OCI-LY1 (cell line): ENCODE data around the gene RASGEF1B.

Source experiments
- H2AFZ ChIP-seq: fragments of 200-600 bp; sonication (generic), shearing (Covaris generic); 2 replicates; pipeline ENCODE4 v1.6.0; 2014; ENCODE audit warnings: antibody characterized with exemption, mild to moderate bottlenecking, low read length
- H3F3A ChIP-seq: fragments of 200-600 bp; sonication (generic), shearing (Covaris generic); 2 replicates; pipeline ENCODE4 v1.6.0; 2014; ENCODE audit warnings: mild to moderate bottlenecking, antibody characterized with exemption, low read length, moderate library complexity; ENCODE audit not compliant: insufficient read depth
- H3K27ac ChIP-seq: fragments of 200-600 bp; sonication (generic); 2 replicates; pipeline ENCODE4 v1.5.1; 2014; ENCODE audit warnings: low read length, mixed run types, mild to moderate bottlenecking, low read depth; ENCODE audit not compliant: poor library complexity, severe bottlenecking
- H3K27me3 ChIP-seq: fragments of 200-600 bp; sonication (generic); 2 replicates; pipeline ENCODE4 v1.6.0; 2014; ENCODE audit warnings: antibody characterized with exemption, mild to moderate bottlenecking, low read length, moderate library complexity; ENCODE audit not compliant: insufficient read depth
- H3K36me3 ChIP-seq: fragments of 200-600 bp; sonication (generic); 2 replicates; pipeline ENCODE4 v1.6.1; 2014; ENCODE audit warnings: mild to moderate bottlenecking, antibody characterized with exemption, low read length, moderate library complexity, mixed read lengths; ENCODE audit not compliant: insufficient read depth
- H3K4me1 ChIP-seq: fragments of 200-600 bp; sonication (generic); 2 replicates; pipeline ENCODE4 v1.5.1; 2014; ENCODE audit warnings: mild to moderate bottlenecking, low read length, moderate library complexity; ENCODE audit not compliant: insufficient read depth, severe bottlenecking
- H3K4me2 ChIP-seq: fragments of 200-600 bp; sonication (generic), shearing (Covaris generic); 2 replicates; pipeline ENCODE4 v1.6.1; 2014; ENCODE audit warnings: low read length
- H3K4me3 ChIP-seq: fragments of 200-600 bp; sonication (generic); 2 replicates; pipeline ENCODE4 v1.5.1; 2014; ENCODE audit warnings: low read length, low read depth, mild to moderate bottlenecking, mixed read lengths; ENCODE audit not compliant: poor library complexity, severe bottlenecking
- H3K79me2 ChIP-seq: fragments of 200-600 bp; shearing (Covaris generic); 2 replicates; pipeline ENCODE4 v1.6.1; 2016; ENCODE audit warnings: mixed run types, low read length, mixed read lengths; ENCODE audit not compliant: insufficient read depth
- H3K9ac ChIP-seq: fragments of 200-600 bp; sonication (generic), shearing (Covaris generic); 2 replicates; pipeline ENCODE4 v1.6.1; 2014; ENCODE audit warnings: mild to moderate bottlenecking, low read length, mixed read lengths
- H3K9me2 ChIP-seq: fragments of 200-600 bp; sonication (generic), shearing (Covaris generic); 2 replicates; pipeline ENCODE4 v1.6.1; 2014; ENCODE audit warnings: low read depth, mild to moderate bottlenecking, low read length, mixed read lengths
- H3K9me3 ChIP-seq: fragments of 200-600 bp; shearing (Covaris generic); 2 replicates; pipeline ENCODE4 v1.6.1; 2014; ENCODE audit warnings: low read length, mixed read lengths
- H4K20me1 ChIP-seq: fragments of 200-600 bp; sonication (generic), shearing (Covaris generic); 2 replicates; pipeline ENCODE4 v1.6.0; 2016; ENCODE audit warnings: mild to moderate bottlenecking, low read length; ENCODE audit not compliant: insufficient read depth
- CTCF ChIP-seq: fragments of 200-600 bp; sonication (generic), shearing (Covaris generic); IDR thresholded peaks from 2 replicates; pipeline ENCODE4 v1.5.1; 2017; ENCODE audit warnings: mild to moderate bottlenecking, antibody characterized with exemption, low read length, moderate library complexity, mixed read lengths
- EZH2 ChIP-seq: fragments of 200-600 bp; sonication (generic), shearing (Covaris generic); IDR thresholded peaks from 2 replicates; pipeline ENCODE4 v1.8.0; 2017; ENCODE audit warnings: borderline replicate concordance, mixed run types, mild to moderate bottlenecking, antibody characterized with exemption, low read length, moderate library complexity, mixed read lengths

The RASGEF1B gene

DNA sequence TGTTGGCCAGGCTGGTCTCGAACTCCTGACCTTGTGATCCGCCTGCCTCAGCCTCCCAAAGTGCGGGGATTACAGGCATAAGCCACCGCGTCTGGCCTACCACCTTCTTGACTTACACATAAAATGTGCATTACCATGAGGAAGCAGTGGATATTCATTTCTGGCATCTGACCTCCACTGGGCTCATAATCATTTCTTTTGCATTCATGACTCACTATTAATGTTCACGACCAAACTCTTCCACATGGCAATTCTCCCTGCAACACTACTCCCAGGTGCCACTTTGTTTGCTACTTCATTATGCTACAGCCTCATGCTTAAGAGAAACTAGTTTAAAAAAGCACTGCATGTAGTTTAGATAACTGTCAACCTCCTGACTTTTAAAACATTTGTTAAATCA lies 22.7 kb downstream of the RASGEF1B start:
- Histone ChIP-seq H3K79me2 (no peaks in the 10 kb centered on the region), H3K4me1 (no peaks in the 10 kb centered on the region), H3K4me3 (no peak overlapping the region), H3K27ac (no peak overlapping the region), H3K27me3 (no peaks in the 10 kb centered on the region), H3K9me3 (no peaks in the 10 kb centered on the region), H3K36me3 (peaks cover 99% of the 10 kb centered on the region), H3K9me2 (no peaks in the 10 kb centered on the region), H3K4me2 (no peak overlapping the region), H3F3A (no peaks in the 10 kb centered on the region), H2AFZ (no peak overlapping the region), H4K20me1 (no peaks in the 10 kb centered on the region), H3K9ac (no peak overlapping the region)
- TF ChIP-seq CTCF (no peak), EZH2 (no peak)

DNA sequence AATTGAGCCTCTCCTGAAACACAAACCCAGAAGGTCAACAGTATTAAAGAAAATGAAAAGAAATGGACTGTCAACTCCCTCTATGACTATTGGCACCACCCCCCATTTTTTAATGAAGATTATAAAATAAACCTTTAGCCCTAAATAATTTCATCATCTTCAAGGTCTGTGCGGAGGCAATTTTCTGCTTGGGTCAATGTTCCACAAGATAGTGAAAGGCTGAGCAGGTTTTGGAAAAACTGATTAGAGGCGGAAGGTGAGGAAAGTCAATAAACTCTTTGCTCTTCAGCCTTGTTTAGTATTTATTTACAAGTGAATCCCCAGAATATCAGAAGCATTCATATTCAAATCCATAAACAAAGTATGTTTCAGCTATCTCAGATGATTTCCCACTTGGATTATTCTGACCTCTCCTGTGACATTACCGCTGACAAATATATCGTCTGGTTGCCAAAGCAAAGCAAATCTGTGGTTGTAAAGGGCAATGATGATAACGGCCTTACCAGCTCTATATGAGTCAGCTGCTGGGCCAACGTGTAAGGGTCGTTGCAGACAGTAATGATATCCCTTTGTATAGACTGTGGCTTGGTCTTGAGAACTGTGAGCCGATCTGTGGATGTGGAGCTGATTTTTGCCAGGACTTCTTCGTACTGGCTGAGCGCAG lies 24.0 kb downstream of the RASGEF1B start:
- H4K20me1 ChIP-seq: no peaks in the 10 kb centered on the region
- no peak overlapping the region for H3K4me3 ChIP-seq
- H3K4me2 ChIP-seq: no peak overlapping the region
- H3K4me1 ChIP-seq: no peaks in the 10 kb centered on the region
- H3K27ac ChIP-seq: no peak overlapping the region
- H3K9me2 ChIP-seq: no peaks in the 10 kb centered on the region
- H3K9me3 ChIP-seq: no peaks in the 10 kb centered on the region
- TF ChIP-seq EZH2 (no peak), CTCF (no peak)
- no peaks in the 10 kb centered on the region for H3K79me2 ChIP-seq
- H2AFZ ChIP-seq: no peak overlapping the region
- no peak overlapping the region for H3K9ac ChIP-seq
- H3K27me3 ChIP-seq: no peaks in the 10 kb centered on the region
- no peaks in the 10 kb centered on the region for H3F3A ChIP-seq
- H3K36me3 ChIP-seq: peaks cover 99% of the 10 kb centered on the region

DNA sequence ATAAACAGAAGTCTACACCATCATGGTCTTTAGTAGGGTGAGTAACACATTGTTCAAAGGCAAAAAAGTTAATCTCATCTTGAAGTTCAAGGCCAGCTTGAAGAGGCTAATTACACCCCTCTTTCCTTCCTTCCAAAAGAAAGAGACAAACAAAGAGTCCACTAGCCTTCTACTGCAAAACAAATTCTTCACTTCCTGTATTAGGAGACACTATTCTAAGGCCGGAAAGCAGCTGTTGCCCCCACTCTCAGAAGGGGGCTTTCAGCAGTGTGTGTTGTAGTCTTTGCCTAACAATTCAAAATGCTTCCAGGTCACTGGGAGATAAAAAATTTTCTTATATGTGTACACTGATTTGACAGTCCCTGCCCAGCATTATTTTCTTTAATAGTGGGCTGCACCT lies 25.1 kb downstream of the RASGEF1B start:
- H2AFZ ChIP-seq: no peak overlapping the region
- H3K9ac ChIP-seq: no peak overlapping the region
- no peaks in the 10 kb centered on the region for H4K20me1 ChIP-seq
- no peaks in the 10 kb centered on the region for H3K4me1 ChIP-seq
- H3K4me2 ChIP-seq: no peak overlapping the region
- no peak overlapping the region for H3K4me3 ChIP-seq
- no peaks in the 10 kb centered on the region for H3K27me3 ChIP-seq
- no peak overlapping the region for H3K27ac ChIP-seq
- H3K36me3 ChIP-seq: peaks cover 99% of the 10 kb centered on the region
- no peaks in the 10 kb centered on the region for H3F3A ChIP-seq
- H3K9me2 ChIP-seq: no peaks in the 10 kb centered on the region
- H3K9me3 ChIP-seq: no peaks in the 10 kb centered on the region
- no peaks in the 10 kb centered on the region for H3K79me2 ChIP-seq
- no peak for TF ChIP-seq CTCF
- TF ChIP-seq EZH2: no peak
